SK-N-SH (cell line): Measurements from ENCODE around the gene AMFR.

Experiments
- EP300 ChIP-seq, 2 experiments: IDR thresholded peaks; 2 replicates each; pipeline versions ENCODE4 v1.4.0 to v1.6.1; 2012; ENCODE audit warnings: borderline replicate concordance in 1 of 2, low read depth in 1 of 2, low read length in 1 of 2
- EZH2phosphoT487 ChIP-seq: fragments of 200-600 bp; sonication (generic); IDR thresholded peaks from 2 replicates; pipeline ENCODE4 v1.6.1; 2017; ENCODE audit warnings: low read depth, mixed run types, mild to moderate bottlenecking, antibody characterized with exemption, moderate library complexity, borderline replicate concordance
- FOXM1 ChIP-seq: IDR thresholded peaks from 2 replicates; pipeline ENCODE4 v1.4.0; 2012; ENCODE audit warnings: low read depth, mild to moderate bottlenecking
- POLR2AphosphoS5 ChIP-seq: IDR thresholded peaks from 2 replicates; pipeline ENCODE4 v1.6.1; 2012; ENCODE audit warnings: low read depth, low read length
- RAD21 ChIP-seq: IDR thresholded peaks from 2 replicates; pipeline ENCODE4 v1.6.1; 2012; ENCODE audit warnings: mild to moderate bottlenecking, low read length
- SIN3A ChIP-seq: IDR thresholded peaks from 2 replicates; pipeline ENCODE4 v1.6.1; 2012; ENCODE audit warnings: low read depth, mild to moderate bottlenecking, low read length, moderate library complexity, borderline replicate concordance
- TF ChIP-seq, protein P1 (sequence below): fragments of 200-600 bp; sonication (generic); IDR thresholded peaks from 2 replicates; pipeline ENCODE4 v1.6.1; 2017; ENCODE audit warnings: antibody characterized with exemption, mild to moderate bottlenecking, moderate library complexity
- TF ChIP-seq, protein P2 (sequence below): IDR thresholded peaks from 2 replicates; pipeline ENCODE4 v1.6.1; 2012; ENCODE audit warnings: mild to moderate bottlenecking, low read depth, low read length, moderate library complexity
- TF ChIP-seq, protein P3 (sequence below): fragments of 150-350 bp; IDR thresholded peaks from 2 replicates; pipeline ENCODE4 v1.6.1; 2017; ENCODE audit warnings: antibody characterized with exemption, low read length, low read depth, borderline replicate concordance
- TF ChIP-seq, protein P4 (sequence below): IDR thresholded peaks from 2 replicates; pipeline ENCODE4 v1.4.0; 2012; ENCODE audit warnings: low read depth

DNA sequence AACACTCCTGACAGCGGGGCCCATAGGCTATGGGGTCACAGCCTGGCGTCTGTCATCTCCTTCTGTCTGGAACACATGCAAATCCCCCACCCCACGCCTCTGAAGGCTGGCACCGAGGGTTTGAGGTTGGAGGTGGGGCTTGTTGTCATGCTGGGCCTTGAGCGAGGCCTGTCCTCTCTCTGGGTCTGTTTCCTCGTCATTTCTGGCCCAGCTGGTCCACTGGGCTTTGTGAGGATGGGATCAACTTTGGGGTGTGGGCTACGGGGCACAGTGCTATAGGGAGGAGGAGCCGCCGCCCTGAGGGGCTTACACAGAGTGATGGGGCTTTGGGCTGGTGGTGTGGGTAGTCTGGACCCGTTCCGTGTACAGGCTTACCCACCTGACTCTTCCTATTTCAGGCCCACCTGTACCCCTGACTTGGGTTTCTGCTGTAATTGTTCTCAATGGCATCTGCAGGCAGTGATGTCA, 87.5 kb downstream of the AMFR start:
- TF ChIP-seq, protein P1, sequence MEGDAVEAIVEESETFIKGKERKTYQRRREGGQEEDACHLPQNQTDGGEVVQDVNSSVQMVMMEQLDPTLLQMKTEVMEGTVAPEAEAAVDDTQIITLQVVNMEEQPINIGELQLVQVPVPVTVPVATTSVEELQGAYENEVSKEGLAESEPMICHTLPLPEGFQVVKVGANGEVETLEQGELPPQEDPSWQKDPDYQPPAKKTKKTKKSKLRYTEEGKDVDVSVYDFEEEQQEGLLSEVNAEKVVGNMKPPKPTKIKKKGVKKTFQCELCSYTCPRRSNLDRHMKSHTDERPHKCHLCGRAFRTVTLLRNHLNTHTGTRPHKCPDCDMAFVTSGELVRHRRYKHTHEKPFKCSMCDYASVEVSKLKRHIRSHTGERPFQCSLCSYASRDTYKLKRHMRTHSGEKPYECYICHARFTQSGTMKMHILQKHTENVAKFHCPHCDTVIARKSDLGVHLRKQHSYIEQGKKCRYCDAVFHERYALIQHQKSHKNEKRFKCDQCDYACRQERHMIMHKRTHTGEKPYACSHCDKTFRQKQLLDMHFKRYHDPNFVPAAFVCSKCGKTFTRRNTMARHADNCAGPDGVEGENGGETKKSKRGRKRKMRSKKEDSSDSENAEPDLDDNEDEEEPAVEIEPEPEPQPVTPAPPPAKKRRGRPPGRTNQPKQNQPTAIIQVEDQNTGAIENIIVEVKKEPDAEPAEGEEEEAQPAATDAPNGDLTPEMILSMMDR: no peak
- no peak for TF ChIP-seq RAD21
- TF ChIP-seq POLR2AphosphoS5: no peak
- no peak for TF ChIP-seq EP300 (IDR thresholded peaks at IDR 0.05; ENCODE audit: borderline replicate concordance in 1 of 2, low read depth in 1 of 2, low read length in 1 of 2)
- TF ChIP-seq, protein P2, sequence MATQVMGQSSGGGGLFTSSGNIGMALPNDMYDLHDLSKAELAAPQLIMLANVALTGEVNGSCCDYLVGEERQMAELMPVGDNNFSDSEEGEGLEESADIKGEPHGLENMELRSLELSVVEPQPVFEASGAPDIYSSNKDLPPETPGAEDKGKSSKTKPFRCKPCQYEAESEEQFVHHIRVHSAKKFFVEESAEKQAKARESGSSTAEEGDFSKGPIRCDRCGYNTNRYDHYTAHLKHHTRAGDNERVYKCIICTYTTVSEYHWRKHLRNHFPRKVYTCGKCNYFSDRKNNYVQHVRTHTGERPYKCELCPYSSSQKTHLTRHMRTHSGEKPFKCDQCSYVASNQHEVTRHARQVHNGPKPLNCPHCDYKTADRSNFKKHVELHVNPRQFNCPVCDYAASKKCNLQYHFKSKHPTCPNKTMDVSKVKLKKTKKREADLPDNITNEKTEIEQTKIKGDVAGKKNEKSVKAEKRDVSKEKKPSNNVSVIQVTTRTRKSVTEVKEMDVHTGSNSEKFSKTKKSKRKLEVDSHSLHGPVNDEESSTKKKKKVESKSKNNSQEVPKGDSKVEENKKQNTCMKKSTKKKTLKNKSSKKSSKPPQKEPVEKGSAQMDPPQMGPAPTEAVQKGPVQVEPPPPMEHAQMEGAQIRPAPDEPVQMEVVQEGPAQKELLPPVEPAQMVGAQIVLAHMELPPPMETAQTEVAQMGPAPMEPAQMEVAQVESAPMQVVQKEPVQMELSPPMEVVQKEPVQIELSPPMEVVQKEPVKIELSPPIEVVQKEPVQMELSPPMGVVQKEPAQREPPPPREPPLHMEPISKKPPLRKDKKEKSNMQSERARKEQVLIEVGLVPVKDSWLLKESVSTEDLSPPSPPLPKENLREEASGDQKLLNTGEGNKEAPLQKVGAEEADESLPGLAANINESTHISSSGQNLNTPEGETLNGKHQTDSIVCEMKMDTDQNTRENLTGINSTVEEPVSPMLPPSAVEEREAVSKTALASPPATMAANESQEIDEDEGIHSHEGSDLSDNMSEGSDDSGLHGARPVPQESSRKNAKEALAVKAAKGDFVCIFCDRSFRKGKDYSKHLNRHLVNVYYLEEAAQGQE: no peak
- TF ChIP-seq FOXM1: no peak
- TF ChIP-seq, protein P3, sequence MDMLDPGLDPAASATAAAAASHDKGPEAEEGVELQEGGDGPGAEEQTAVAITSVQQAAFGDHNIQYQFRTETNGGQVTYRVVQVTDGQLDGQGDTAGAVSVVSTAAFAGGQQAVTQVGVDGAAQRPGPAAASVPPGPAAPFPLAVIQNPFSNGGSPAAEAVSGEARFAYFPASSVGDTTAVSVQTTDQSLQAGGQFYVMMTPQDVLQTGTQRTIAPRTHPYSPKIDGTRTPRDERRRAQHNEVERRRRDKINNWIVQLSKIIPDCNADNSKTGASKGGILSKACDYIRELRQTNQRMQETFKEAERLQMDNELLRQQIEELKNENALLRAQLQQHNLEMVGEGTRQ: no peak
- TF ChIP-seq SIN3A: no peak
- TF ChIP-seq, protein P4, sequence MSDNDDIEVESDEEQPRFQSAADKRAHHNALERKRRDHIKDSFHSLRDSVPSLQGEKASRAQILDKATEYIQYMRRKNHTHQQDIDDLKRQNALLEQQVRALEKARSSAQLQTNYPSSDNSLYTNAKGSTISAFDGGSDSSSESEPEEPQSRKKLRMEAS: no peak
- no peak for TF ChIP-seq EZH2phosphoT487
